Ectodermal cell (in vitro differentiated cells): ENCODE measurements around the gene TAS2R60.
"Not testable (repeated sequence)": the region's sequence is repeated elsewhere in the genome, so short reads cannot be mapped to it uniquely, and the experiment has no call there.

Experiments
- H3K27ac ChIP-seq: 2 replicates; pipeline ENCODE4 v1.7.0; 2013; ENCODE audit warnings: mild to moderate bottlenecking, low read depth, low read length; ENCODE audit not compliant: insufficient read depth, poor library complexity, severe bottlenecking
- H3K27me3 ChIP-seq: 2 replicates; pipeline ENCODE4 v1.7.0; 2013; ENCODE audit warnings: mild to moderate bottlenecking, low read length; ENCODE audit not compliant: insufficient read depth, control insufficient read depth, poor library complexity, severe bottlenecking
- H3K36me3 ChIP-seq: one replicate; pipeline ENCODE4 v1.7.0; 2013; ENCODE audit warnings: low read length; ENCODE audit not compliant: control insufficient read depth, insufficient read depth
- H3K4me1 ChIP-seq: one replicate; pipeline ENCODE4 v1.7.0; 2013; ENCODE audit warnings: low read length; ENCODE audit not compliant: control insufficient read depth, insufficient read depth
- H3K4me3 ChIP-seq: 2 replicates; pipeline ENCODE4 v1.7.0; 2013; ENCODE audit warnings: low read depth, low read length, control low read depth; ENCODE audit not compliant: insufficient read depth
- H3K9me3 ChIP-seq: 2 replicates; pipeline ENCODE4 v1.7.0; 2013; ENCODE audit warnings: mild to moderate bottlenecking, low read length, moderate library complexity; ENCODE audit not compliant: control insufficient read depth
- WGBS, 2 experiments: methylation state at CpG; one replicate each; pipeline ENCODE4 v1.1.7; 2013; ENCODE audit warnings: missing lambda C conversion rate in 2 of 2; 5-methylcytosine and 5-hydroxymethylcytosine counted together

The TAS2R60 gene

GRCh38 chr7:143411976-143412708 lies 31.1 kb upstream of the TAS2R60 start:
- WGBS, 2 experiments, result 82 to 87% methylated on average over 5 of the region's 5 CpGs
- H3K9me3 ChIP-seq, result no peaks in the 10 kb centered on the region
- H3K4me1 ChIP-seq, result peaks cover 20% of the 10 kb centered on the region
- peaks cover 20% of the 10 kb centered on the region for H3K27me3 ChIP-seq
- H3K27ac ChIP-seq, result no peak overlapping the region
- no peak overlapping the region for H3K4me3 ChIP-seq
- no peaks in the 10 kb centered on the region for H3K36me3 ChIP-seq

GRCh38 chr7:143413123-143413522 lies 30.1 kb upstream of the TAS2R60 start:
- no peak overlapping the region for H3K4me3 ChIP-seq
- H3K4me1 ChIP-seq, result peaks cover 11% of the 10 kb centered on the region
- WGBS, 2 experiments, result 91 to 93% methylated on average over 8 of the region's 8 CpGs

GRCh38 chr7:143415209-143415608 lies 28.0 kb upstream of the TAS2R60 start:
- 82 to 90% methylated on average over 4 to 7 of the region's 7 CpGs for WGBS, 2 experiments
- H3K9me3 ChIP-seq, H3K4me3 ChIP-seq, H3K27ac ChIP-seq, H3K27me3 ChIP-seq, H3K36me3 ChIP-seq, H3K4me1 ChIP-seq: not testable (repeated sequence)

More at GRCh38 chr7:143413123-143413522, 30.1 kb upstream of the TAS2R60 start:
- peaks cover 11% of the 10 kb centered on the region for H3K27me3 ChIP-seq
- no peaks in the 10 kb centered on the region for H3K9me3 ChIP-seq
- H3K27ac ChIP-seq, result no peak overlapping the region
- no peaks in the 10 kb centered on the region for H3K36me3 ChIP-seq

GRCh38 chr7:143415742-143416397 lies 27.4 kb upstream of the TAS2R60 start:
- Histone ChIP-seq H3K4me1 (no peaks in the 10 kb centered on the region), H3K27ac (no peak overlapping the region), H3K4me3 (no peak overlapping the region), H3K27me3 (no peaks in the 10 kb centered on the region), H3K36me3 (no peaks in the 10 kb centered on the region), H3K9me3 (no peaks in the 10 kb centered on the region)
- WGBS, 2 experiments, result 94 to 97% methylated on average over 7 to 8 of the region's 8 CpGs

- Histone ChIP-seq H3K4me3 (no peak overlapping the region), H3K27me3 (no peaks in the 10 kb centered on the region), H3K36me3 (no peaks in the 10 kb centered on the region), H3K4me1 (no peaks in the 10 kb centered on the region), H3K27ac (no peak overlapping the region), H3K9me3 (no peaks in the 10 kb centered on the region)
- WGBS, 2 experiments, result 35 to 67% methylated on average over 2 of the region's 3 CpGs
These were observed 26.6 kb upstream of the TAS2R60 start for GRCh38 chr7:143416565-143417149.

- H3K27me3 ChIP-seq, result no peaks in the 10 kb centered on the region
- 50 to 64% methylated on average over 1 of the region's 1 CpG for WGBS, 2 experiments
- H3K27ac ChIP-seq, result no peak overlapping the region
- no peaks in the 10 kb centered on the region for H3K9me3 ChIP-seq
- H3K4me1 ChIP-seq, result no peaks in the 10 kb centered on the region
- H3K4me3 ChIP-seq, result no peak overlapping the region
- no peaks in the 10 kb centered on the region for H3K36me3 ChIP-seq
These were observed 25.4 kb upstream of the TAS2R60 start for GRCh38 chr7:143417734-143418383.

- Histone ChIP-seq H3K27ac (no peak overlapping the region), H3K27me3 (no peaks in the 10 kb centered on the region), H3K9me3 (no peaks in the 10 kb centered on the region), H3K4me3 (no peak overlapping the region), H3K4me1 (no peaks in the 10 kb centered on the region), H3K36me3 (no peaks in the 10 kb centered on the region)
- WGBS, 2 experiments, result 91 to 92% methylated on average over 11 of the region's 11 CpGs
These were observed 24.4 kb upstream of the TAS2R60 start for GRCh38 chr7:143418681-143419458.

GRCh38 chr7:143419880-143420279 lies 23.4 kb upstream of the TAS2R60 start:
- WGBS, 2 experiments, result 90 to 98% methylated on average over 4 of the region's 4 CpGs
- no peaks in the 10 kb centered on the region for H3K36me3 ChIP-seq
- no peak overlapping the region for H3K27ac ChIP-seq
- H3K9me3 ChIP-seq, result no peaks in the 10 kb centered on the region
- H3K27me3 ChIP-seq, result no peaks in the 10 kb centered on the region
- no peaks in the 10 kb centered on the region for H3K4me1 ChIP-seq
- no peak overlapping the region for H3K4me3 ChIP-seq

- H3K36me3 ChIP-seq, H3K4me1 ChIP-seq, H3K4me3 ChIP-seq, H3K9me3 ChIP-seq, H3K27ac ChIP-seq, H3K27me3 ChIP-seq: not testable (repeated sequence)
- 62 to 64% methylated on average over 3 of the region's 3 CpGs for WGBS, 2 experiments
These were observed 22.6 kb upstream of the TAS2R60 start for GRCh38 chr7:143420624-143421023.
